GM21723 (cell line): Measurements from ENCODE around the gene SCRN1.
A peak's percentile ranks its signal among the peaks of the same experiment; 100 is the strongest.

Experiments used
- ATAC-seq: cut with Tn5 transposase; IDR thresholded peaks from one replicate; pipeline ENCODE4 v1.9.1; 2021; ENCODE audit warnings: mild to moderate bottlenecking, moderate library complexity; ENCODE audit not compliant: unreplicated experiment

The SCRN1 gene

GRCh38 chr7:30010021-30010420 lies 20.4 kb upstream of the SCRN1 start:
- ATAC-seq = no peak

GRCh38 chr7:30005464-30005863 lies 15.9 kb upstream of the SCRN1 start:
- ATAC-seq = no peak

GRCh38 chr7:30003098-30003497 lies 13.5 kb upstream of the SCRN1 start:
- no peak for ATAC-seq

GRCh38 chr7:30001998-30002397 lies 12.4 kb upstream of the SCRN1 start:
- ATAC-seq = no peak

GRCh38 chr7:29998489-29998888 lies 8.9 kb upstream of the SCRN1 start:
- no peak for ATAC-seq

GRCh38 chr7:29996321-29996720 lies 6.7 kb upstream of the SCRN1 start:
- ATAC-seq = no peak

- ATAC-seq = no peak
Measured at GRCh38 chr7:29995652-29996051, 6.1 kb upstream of the SCRN1 start.

GRCh38 chr7:29993140-29993539 lies 3.5 kb upstream of the SCRN1 start:
- ATAC-seq = no peak

GRCh38 chr7:29991937-29992336 lies 2.3 kb upstream of the SCRN1 start:
- no peak for ATAC-seq

- ATAC-seq = no peak
Measured at GRCh38 chr7:29990931-29991330, 1.3 kb upstream of the SCRN1 start.

GRCh38 chr7:29988424-29989256 lies 961 bp downstream of the SCRN1 start:
- peak; percentile 42 for ATAC-seq

- ATAC-seq = no peak
Measured at GRCh38 chr7:29987811-29988317, 1.7 kb downstream of the SCRN1 start.

GRCh38 chr7:29987083-29987482 lies 2.5 kb downstream of the SCRN1 start:
- no peak for ATAC-seq

- no peak for ATAC-seq
Measured at GRCh38 chr7:29980151-29980550, 9.4 kb downstream of the SCRN1 start.

GRCh38 chr7:29977886-29978651 lies 11.5 kb downstream of the SCRN1 start:
- ATAC-seq = no peak

GRCh38 chr7:29976673-29977415 lies 12.8 kb downstream of the SCRN1 start:
- ATAC-seq = no peak

GRCh38 chr7:29976266-29976665 lies 13.3 kb downstream of the SCRN1 start:
- ATAC-seq = no peak

GRCh38 chr7:29975561-29975960 lies 14.0 kb downstream of the SCRN1 start:
- no peak for ATAC-seq

- no peak for ATAC-seq
Measured at GRCh38 chr7:29974286-29974685, 15.3 kb downstream of the SCRN1 start.

GRCh38 chr7:29972315-29972669 lies 17.3 kb downstream of the SCRN1 start:
- no peak for ATAC-seq

- ATAC-seq = no peak
Measured at GRCh38 chr7:29971566-29972314, 17.9 kb downstream of the SCRN1 start.
